GM12873 (cell line): ENCODE data around the gene GYG2.

Experiments
- CTCF ChIP-seq: IDR thresholded peaks from 2 replicates; pipeline ENCODE4 v1.5.1; 2012; ENCODE audit warnings: low read depth, mild to moderate bottlenecking, moderate library complexity, low read length, control low read depth; ENCODE audit not compliant: insufficient read depth; ENCODE audit errors: missing control alignments

Gene GYG2

GRCh38 chrX:2928191-2928582, 99.5 kb downstream of the GYG2 start:
- TF ChIP-seq CTCF: no peak

GRCh38 chrX:2928583-2929434, 100.1 kb downstream of the GYG2 start, which contains the start of gene ARSD:
ARSD (minus strand) TSS chrX:2929339; CDS start chrX:2929275, 64 bp downstream.
- TF ChIP-seq CTCF: no peak

GRCh38 chrX:2931155-2931554, 102.4 kb downstream of the GYG2 start:
- no peak for TF ChIP-seq CTCF

- TF ChIP-seq CTCF: no peak
Measured at GRCh38 chrX:2931612-2932011, 102.9 kb downstream of the GYG2 start.
